ENCODE data around the gene GTPBP4. TPM values are rescaled to one million over a fixed set of nuclear protein-coding genes. Genes with fewer than 3 reads are reported as not detected.

The GTPBP4 gene
- total RNA-seq, 1 donor from 2014 or later: 57.8 TPM

GRCh38 chr10:955127-955819 is 33.0 kb upstream of the GTPBP4 start:
- no peaks in the 10 kb centered on the region for H3K36me3 Mint-ChIP-seq
- TF ChIP-seq CTCF (conservative IDR thresholded peaks at IDR 0.05): no peak
- H3K27ac Mint-ChIP-seq: no peak overlapping the region
- no peaks in the 10 kb centered on the region for H3K4me1 Mint-ChIP-seq (ENCODE audit: unreplicated experiment)
- no peak overlapping the region for H3K4me3 Mint-ChIP-seq
- peaks cover 23% of the 10 kb centered on the region for H3K27me3 Mint-ChIP-seq
- no peaks in the 10 kb centered on the region for H3K9me3 Mint-ChIP-seq
- DNase-seq (ENCODE audit: extremely low spot score, unreplicated experiment): no peak

DNA sequence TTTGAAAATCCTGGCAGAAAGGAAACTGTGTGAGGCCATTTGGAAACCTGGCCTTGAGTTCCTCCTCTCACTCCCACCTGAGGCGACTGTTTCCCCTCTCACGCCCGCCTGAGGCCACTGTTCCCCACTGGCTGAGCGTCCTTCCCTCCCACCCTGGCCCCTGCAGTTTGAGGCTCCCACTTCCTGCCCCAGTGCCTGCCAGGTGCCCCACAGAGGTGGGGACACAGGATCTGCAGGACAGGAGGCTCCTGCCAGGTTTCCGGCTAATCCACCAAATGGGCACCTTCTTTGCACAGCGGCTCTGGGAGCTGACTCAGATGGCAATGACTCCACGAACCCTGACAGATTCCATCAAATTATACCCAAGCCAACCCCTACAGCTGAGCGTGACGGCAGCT is 32.4 kb upstream of the GTPBP4 start:
- no peak overlapping the region for H3K4me3 Mint-ChIP-seq
- H3K9me3 Mint-ChIP-seq: no peaks in the 10 kb centered on the region
- peaks cover 18% of the 10 kb centered on the region for H3K27me3 Mint-ChIP-seq
- no peak for DNase-seq (ENCODE audit: extremely low spot score, unreplicated experiment)
- no peaks in the 10 kb centered on the region for H3K36me3 Mint-ChIP-seq
- TF ChIP-seq CTCF (conservative IDR thresholded peaks at IDR 0.05): no peak
- H3K4me1 Mint-ChIP-seq (ENCODE audit: unreplicated experiment): no peaks in the 10 kb centered on the region
- H3K27ac Mint-ChIP-seq: no peak overlapping the region

GRCh38 chr10:958106-958505 is 30.1 kb upstream of the GTPBP4 start:
- no peak overlapping the region for H3K4me3 Mint-ChIP-seq
- no peak for DNase-seq (ENCODE audit: extremely low spot score, unreplicated experiment)
- TF ChIP-seq CTCF (conservative IDR thresholded peaks at IDR 0.05): no peak
- H3K27ac Mint-ChIP-seq: no peak overlapping the region
- H3K9me3 Mint-ChIP-seq: no peaks in the 10 kb centered on the region
- H3K27me3 Mint-ChIP-seq: peaks cover 16% of the 10 kb centered on the region
- no peaks in the 10 kb centered on the region for H3K4me1 Mint-ChIP-seq (ENCODE audit: unreplicated experiment)
- no peaks in the 10 kb centered on the region for H3K36me3 Mint-ChIP-seq

DNA sequence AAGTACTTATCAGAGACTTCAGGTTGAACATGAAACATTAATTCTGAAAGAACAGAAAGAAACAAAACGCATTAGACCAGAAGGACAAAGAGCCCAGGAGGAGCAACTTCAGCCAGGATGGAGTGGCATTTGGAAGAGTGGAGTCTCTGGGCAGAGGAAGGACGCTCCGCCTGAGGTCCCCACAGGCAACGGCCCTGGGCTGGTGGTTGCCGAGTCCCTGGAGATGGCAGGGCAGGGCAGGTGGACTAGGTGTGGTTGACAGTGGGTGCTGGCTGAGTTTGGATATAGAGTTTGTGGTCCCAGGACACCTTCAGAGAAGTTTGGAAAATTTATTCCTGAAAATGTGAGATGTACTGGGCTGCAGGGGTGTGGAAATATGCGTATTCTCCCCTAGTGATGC is 29.4 kb upstream of the GTPBP4 start:
- no peaks in the 10 kb centered on the region for H3K9me3 Mint-ChIP-seq
- no peak overlapping the region for H3K27ac Mint-ChIP-seq
- H3K4me3 Mint-ChIP-seq: no peak overlapping the region
- no peaks in the 10 kb centered on the region for H3K4me1 Mint-ChIP-seq (ENCODE audit: unreplicated experiment)
- H3K27me3 Mint-ChIP-seq: peaks cover 13% of the 10 kb centered on the region
- H3K36me3 Mint-ChIP-seq: no peaks in the 10 kb centered on the region
- DNase-seq (ENCODE audit: extremely low spot score, unreplicated experiment): no peak
- TF ChIP-seq CTCF (conservative IDR thresholded peaks at IDR 0.05): no peak

DNA sequence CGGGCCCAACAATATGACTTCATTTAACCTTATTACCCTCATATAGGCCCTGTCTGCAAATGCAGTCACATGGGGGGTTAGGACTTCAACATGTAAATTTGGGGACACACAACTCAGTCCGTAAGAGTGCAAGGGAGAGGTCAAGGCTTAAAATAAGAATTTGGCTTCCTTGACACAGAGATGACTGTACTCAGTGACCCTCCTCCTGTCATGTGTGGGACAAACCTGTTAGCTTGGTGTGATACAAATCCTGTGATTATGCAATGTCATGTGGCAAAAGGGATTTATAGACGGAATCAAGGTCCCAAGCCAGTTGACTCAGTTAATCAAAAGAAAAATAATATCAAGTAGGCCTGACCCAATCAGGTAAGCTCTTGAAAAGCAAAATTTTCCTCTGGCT is 25.9 kb upstream of the GTPBP4 start:
- H3K36me3 Mint-ChIP-seq: no peaks in the 10 kb centered on the region
- H3K4me3 Mint-ChIP-seq: no peak overlapping the region
- H3K27ac Mint-ChIP-seq: no peak overlapping the region
- no peaks in the 10 kb centered on the region for H3K9me3 Mint-ChIP-seq
- TF ChIP-seq CTCF (conservative IDR thresholded peaks at IDR 0.05): no peak
- H3K4me1 Mint-ChIP-seq (ENCODE audit: unreplicated experiment): peaks cover 4% of the 10 kb centered on the region
- H3K27me3 Mint-ChIP-seq: peaks cover 10% of the 10 kb centered on the region
- no peak for DNase-seq (ENCODE audit: extremely low spot score, unreplicated experiment)

All from type B pancreatic cell (in vitro differentiated cells).